Ascending aorta (tissue), 2 donors: Measurements from ENCODE around the gene SEC61B. TPM values are rescaled to one million over a fixed set of nuclear protein-coding genes. Genes with fewer than 3 reads are reported as not detected.

ENCODE experiments used
- DNase-seq, 2 donors: peaks; one replicate each; pipeline ENCODE4 v3.0.0-alpha.2; 2019; ENCODE audit warnings: low spot score in 2 of 2
- H3K27ac ChIP-seq, 2 donors: fragments of 200-600 bp; sonication (generic); one replicate each; pipeline ENCODE4 v1.5.1; 2016 to 2017; ENCODE audit warnings: mild to moderate bottlenecking in 1 of 2
- H3K27me3 ChIP-seq: fragments of 200-600 bp; sonication (generic); one replicate; pipeline ENCODE4 v1.5.1; 2017
- H3K36me3 ChIP-seq, 2 donors: fragments of 200-600 bp; sonication (generic); one replicate each; pipeline ENCODE4 v1.5.1; 2016
- H3K4me1 ChIP-seq, 2 donors: fragments of 200-600 bp; sonication (generic); one replicate each; pipeline ENCODE4 v1.5.1; 2016 to 2017; ENCODE audit warnings: mild to moderate bottlenecking in 1 of 2
- H3K4me3 ChIP-seq, 2 donors: fragments of 200-600 bp; sonication (generic); one replicate each; pipeline ENCODE4 v1.5.1; 2016 to 2017; ENCODE audit warnings: mild to moderate bottlenecking in 1 of 2
- H3K9me3 ChIP-seq, 2 donors: fragments of 200-600 bp; sonication (generic); one replicate each; pipeline ENCODE4 v1.5.1; 2016
- CTCF ChIP-seq, 3 experiments: fragments of 200-600 bp in 2 of 3; fragments of 450-650 bp in 1 of 3; sonication (generic) in 2 of 3; IDR thresholded peaks; one replicate each; pipeline ENCODE4 v1.5.1; 2016 to 2019; ENCODE audit warnings: antibody characterized with exemption in 3 of 3, mild to moderate bottlenecking in 1 of 3, moderate library complexity in 1 of 3
- intact Hi-C: fragments of 100-400 bp; cut with DNase I; formaldehyde crosslinking; loops from one replicate; pipeline ENCODE4 v1.15.1; 2023
- total RNA-seq: library from RNA; depleted of rRNA; stranded (reverse); fragments of >200 nt; gene quantifications from one replicate; pipeline ENCODE4 v1.1.0, GENCODE V29; 2016

Gene SEC61B
- total RNA-seq, 1 donor from 2014 or later, result 88.7 TPM

- Histone ChIP-seq H3K9me3 (no peaks in the 10 kb centered on the region), H3K27me3 (no peaks in the 10 kb centered on the region), H3K4me1 (peaks cover 4 to 6% of the 10 kb centered on the region in 2 donors), H3K27ac (no peak overlapping the region), H3K36me3 (no peaks in the 10 kb centered on the region), H3K4me3 (no peak overlapping the region)
- no peak for DNase-seq
- intact Hi-C loops, result loop anchor here (5.0 to 10.0 kb wide), 3 partner anchors 625 to 842 kb away; partner anchors contain the start of gene STX17
- TF ChIP-seq CTCF (IDR thresholded peaks at IDR 0.05), result no peak
Measured at GRCh38 chr9:99182356-99182755, 39.7 kb upstream of the SEC61B start.

- H3K4me1 ChIP-seq, result peaks cover 4 to 6% of the 10 kb centered on the region in 2 donors
- H3K36me3 ChIP-seq, result no peaks in the 10 kb centered on the region
- no peaks in the 10 kb centered on the region for H3K27me3 ChIP-seq
- DNase-seq, result no peak
- intact Hi-C loops, result loop anchor here (2.0 to 10.0 kb wide), 4 partner anchors 624 to 1139 kb away; partner anchors contain the start of gene STX17
- no peak overlapping the region for H3K4me3 ChIP-seq
- H3K9me3 ChIP-seq, result no peaks in the 10 kb centered on the region
- TF ChIP-seq CTCF (IDR thresholded peaks at IDR 0.05), result no peak
- peak overlapping the region; percentile 42 to 60 for H3K27ac ChIP-seq
Measured at GRCh38 chr9:99183616-99184015, 38.5 kb upstream of the SEC61B start.

GRCh38 chr9:99184110-99184474 is 38.0 kb upstream of the SEC61B start:
- peaks cover 4 to 6% of the 10 kb centered on the region in 2 donors for H3K4me1 ChIP-seq
- no peaks in the 10 kb centered on the region for H3K9me3 ChIP-seq
- intact Hi-C loops, result loop anchor here (2.0 to 10.0 kb wide), 4 partner anchors 623 to 1139 kb away; partner anchors contain the start of gene STX17
- no peak overlapping the region for H3K4me3 ChIP-seq
- H3K36me3 ChIP-seq, result no peaks in the 10 kb centered on the region
- TF ChIP-seq CTCF (IDR thresholded peaks at IDR 0.05), result no peak
- H3K27ac ChIP-seq, result peak overlapping the region; percentile 42 to 60
- no peak for DNase-seq
- no peaks in the 10 kb centered on the region for H3K27me3 ChIP-seq

GRCh38 chr9:99184475-99185347 is 37.4 kb upstream of the SEC61B start:
- peak; percentile 47 to 94 for DNase-seq
- peak; percentile 87 to 98 (median 93) for TF ChIP-seq CTCF (IDR thresholded peaks at IDR 0.05)
- H3K36me3 ChIP-seq, result no peaks in the 10 kb centered on the region
- peak overlapping the region; percentile 31 to 60 for H3K4me3 ChIP-seq
- intact Hi-C loops, result loop anchor here (2.0 to 10.0 kb wide), 4 partner anchors 623 to 1138 kb away; partner anchors contain the start of gene STX17
- no peaks in the 10 kb centered on the region for H3K27me3 ChIP-seq
- H3K9me3 ChIP-seq, result no peaks in the 10 kb centered on the region
- peak overlapping the region; percentile 42 to 60 for H3K27ac ChIP-seq
- H3K4me1 ChIP-seq, result peaks cover 4 to 6% of the 10 kb centered on the region in 2 donors

- Histone ChIP-seq H3K27ac (peak overlapping the region in 1 of 2 donors; percentile 60), H3K9me3 (no peaks in the 10 kb centered on the region), H3K4me1 (peaks cover 4 to 6% of the 10 kb centered on the region in 2 donors), H3K4me3 (peak overlapping the region in 1 of 2 donors; percentile 60), H3K27me3 (no peaks in the 10 kb centered on the region), H3K36me3 (no peaks in the 10 kb centered on the region)
- no peak for TF ChIP-seq CTCF (IDR thresholded peaks at IDR 0.05)
- no peak for DNase-seq
- intact Hi-C loops, result loop anchor here (2.0 to 10.0 kb wide), 3 partner anchors 720 to 1138 kb away; partner anchors contain the start of gene STX17
Measured at GRCh38 chr9:99185348-99185632, 36.8 kb upstream of the SEC61B start.
